BLaER1 treated with 17β-estradiol and CSF1 and Interleukin-3, amounts not matched to agents 10 nM and 100 nM (cell line): ENCODE measurements around the gene OBSCN.

Experiments used
- H3K27ac ChIP-seq, 11 experiments: shearing (Covaris generic); formaldehyde crosslinking; 2 replicates each; pipeline ENCODE4 v1.8.1; 2022
- H3K27me3 ChIP-seq, 11 experiments: shearing (Covaris generic); formaldehyde crosslinking; 2 replicates each; pipeline ENCODE4 v1.8.1; 2022
- H3K36me3 ChIP-seq, 11 experiments: shearing (Covaris generic); formaldehyde crosslinking; 2 replicates each; pipeline ENCODE4 v1.8.1; 2022
- H3K4me1 ChIP-seq, 10 experiments: shearing (Covaris generic); formaldehyde crosslinking; 2 replicates each; pipeline ENCODE4 v1.8.1; 2022
- H3K4me2 ChIP-seq, 11 experiments: shearing (Covaris generic); formaldehyde crosslinking; 2 replicates each; pipeline ENCODE4 v1.8.1; 2022
- H3K4me3 ChIP-seq, 10 experiments: shearing (Covaris generic); formaldehyde crosslinking; 2 replicates each; pipeline ENCODE4 v1.8.1; 2022
- H3K9ac ChIP-seq, 11 experiments: shearing (Covaris generic); formaldehyde crosslinking; 2 replicates each; pipeline ENCODE4 v1.8.1; 2022
- H3K9me3 ChIP-seq, 11 experiments: shearing (Covaris generic); formaldehyde crosslinking; replicated peaks in 1 of 11; 2 replicates each; pipeline ENCODE4 v1.8.1; 2022
- H4K20me1 ChIP-seq, 11 experiments: shearing (Covaris generic); formaldehyde crosslinking; 2 replicates each; pipeline ENCODE4 v1.8.1; 2022
- Cebpa-rat ChIP-seq, 11 experiments: shearing (Covaris generic); IDR thresholded peaks; 2 replicates each; pipeline ENCODE4 v1.8.1; 2022

OBSCN gene

DNA sequence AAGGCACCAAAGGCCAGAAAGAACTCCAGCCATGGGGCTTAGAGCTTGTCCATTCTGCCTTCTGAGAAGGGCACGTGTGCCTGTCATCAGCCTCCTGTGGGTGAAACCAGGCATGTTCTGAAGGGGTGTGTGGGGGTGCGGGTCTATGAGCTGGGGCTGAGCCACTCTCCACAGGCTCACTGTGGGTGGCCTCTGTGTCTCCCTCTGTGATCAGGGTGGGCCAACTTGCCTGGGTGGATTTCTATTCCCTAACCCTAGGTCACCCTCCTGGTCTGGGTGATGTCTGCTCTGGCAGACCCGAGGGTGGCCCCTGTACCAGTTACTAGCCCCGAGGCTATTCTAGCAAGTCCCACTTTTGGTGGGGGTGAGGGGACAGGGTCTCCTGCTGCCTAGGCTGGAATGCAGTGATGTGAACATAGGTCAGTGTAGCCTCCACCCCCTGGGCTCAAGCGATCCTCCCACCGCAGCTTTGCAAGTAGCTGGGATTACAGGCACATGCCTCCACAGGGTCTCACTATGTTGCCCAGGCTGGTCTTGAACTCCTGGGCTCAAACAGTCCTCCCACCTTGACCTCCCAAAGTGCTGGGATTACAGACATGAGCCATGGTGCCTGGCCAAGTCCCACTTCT is 104.4 kb downstream of the OBSCN start:
- H4K20me1 ChIP-seq, result no peaks in the 10 kb centered on the region; a peak in 1 of 22 replicates
- peaks cover 19 to 36% (median 29%) of the 10 kb centered on the region in 11 experiments for H3K9me3 ChIP-seq
- H3K4me3 ChIP-seq, result no peak overlapping the region
- H3K4me1 ChIP-seq, result peaks cover 0 to 5% (median 1%) of the 10 kb centered on the region in 10 experiments; a peak in 9 of 20 replicates
- H3K27me3 ChIP-seq, result no peaks in the 10 kb centered on the region
- H3K27ac ChIP-seq, result no peak overlapping the region
- no peak for TF ChIP-seq Cebpa-rat (IDR thresholded peaks at IDR 0.05)
- H3K36me3 ChIP-seq, result peaks cover 8 to 33% (median 13%) of the 10 kb centered on the region in 11 experiments; a peak in 14 of 22 replicates
- no peak overlapping the region for H3K4me2 ChIP-seq
- H3K9ac ChIP-seq, result no peak overlapping the region

- no peak overlapping the region for H3K4me2 ChIP-seq
- H3K9me3 ChIP-seq, result peaks cover 19 to 36% (median 29%) of the 10 kb centered on the region in 11 experiments
Observed at GRCh38 chr1:228313536-228314277, 105.9 kb downstream of the OBSCN start.

GRCh38 chr1:228314315-228314657 is 106.4 kb downstream of the OBSCN start:
- H3K9me3 ChIP-seq, result peaks cover 19 to 39% (median 29%) of the 10 kb centered on the region in 11 experiments
- H3K27me3 ChIP-seq, result no peaks in the 10 kb centered on the region
- H3K4me1 ChIP-seq, result no peaks in the 10 kb centered on the region
- H3K36me3 ChIP-seq, result peaks cover 16 to 54% (median 19%) of the 10 kb centered on the region in 11 experiments
- H4K20me1 ChIP-seq, result no peaks in the 10 kb centered on the region
- no peak overlapping the region for H3K27ac ChIP-seq
- H3K9ac ChIP-seq, result no peak overlapping the region
- no peak overlapping the region for H3K4me3 ChIP-seq
- no peak for TF ChIP-seq Cebpa-rat (IDR thresholded peaks at IDR 0.05)
- H3K4me2 ChIP-seq, result no peak overlapping the region

More at GRCh38 chr1:228313536-228314277, 105.9 kb downstream of the OBSCN start:
- TF ChIP-seq Cebpa-rat (IDR thresholded peaks at IDR 0.05), result no peak
- no peaks in the 10 kb centered on the region for H4K20me1 ChIP-seq
- H3K4me3 ChIP-seq, result no peak overlapping the region
- no peak overlapping the region for H3K27ac ChIP-seq
- H3K9ac ChIP-seq, result no peak overlapping the region
- no peaks in the 10 kb centered on the region for H3K27me3 ChIP-seq
- peaks cover 11 to 48% (median 13%) of the 10 kb centered on the region in 11 experiments; a peak in 17 of 22 replicates for H3K36me3 ChIP-seq
- H3K4me1 ChIP-seq, result no peaks in the 10 kb centered on the region

- Histone ChIP-seq H3K9ac (no peak overlapping the region), H3K9me3 (peaks cover 19 to 42% (median 29%) of the 10 kb centered on the region in 11 experiments), H3K27ac (no peak overlapping the region), H3K4me2 (no peak overlapping the region), H3K4me1 (no peaks in the 10 kb centered on the region), H4K20me1 (no peaks in the 10 kb centered on the region), H3K4me3 (no peak overlapping the region), H3K27me3 (no peaks in the 10 kb centered on the region), H3K36me3 (peaks cover 21 to 60% (median 25%) of the 10 kb centered on the region in 11 experiments)
- TF ChIP-seq Cebpa-rat (IDR thresholded peaks at IDR 0.05), result no peak
Observed at GRCh38 chr1:228314658-228315483, 107.0 kb downstream of the OBSCN start.

DNA sequence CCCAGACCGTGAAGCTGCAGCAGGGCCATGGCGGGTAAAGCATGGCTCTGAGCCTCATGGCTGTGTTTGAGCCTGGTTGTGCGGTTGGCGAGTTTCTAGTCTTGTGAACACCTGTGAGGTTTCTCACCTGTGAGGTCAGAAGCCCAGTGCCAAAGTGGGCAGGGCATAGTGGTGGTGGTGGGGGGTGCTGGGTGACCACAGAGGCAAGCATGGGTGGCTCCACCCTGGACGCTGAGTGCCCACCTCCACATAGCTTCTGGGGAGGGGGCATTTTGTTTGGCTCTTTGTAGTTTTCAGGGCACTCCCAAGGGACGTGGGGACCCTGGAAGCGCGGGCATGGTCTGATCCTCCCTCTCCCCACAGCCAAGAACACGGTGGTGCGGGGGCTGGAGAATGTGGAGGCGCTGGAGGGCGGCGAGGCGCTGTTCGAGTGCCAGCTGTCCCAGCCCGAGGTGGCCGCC is 107.7 kb downstream of the OBSCN start:
- Histone ChIP-seq H3K9ac (no peak overlapping the region), H3K9me3 (peaks cover 19 to 42% (median 29%) of the 10 kb centered on the region in 11 experiments)
- TF ChIP-seq Cebpa-rat (IDR thresholded peaks at IDR 0.05), result no peak

GRCh38 chr1:228315945-228316588 is 108.2 kb downstream of the OBSCN start:
- H3K9me3 ChIP-seq, result peaks cover 19 to 36% (median 25%) of the 10 kb centered on the region in 11 experiments
- no peaks in the 10 kb centered on the region for H3K4me1 ChIP-seq
- H3K4me2 ChIP-seq, result no peak overlapping the region
- H4K20me1 ChIP-seq, result no peaks in the 10 kb centered on the region
- no peaks in the 10 kb centered on the region for H3K27me3 ChIP-seq
- H3K27ac ChIP-seq, result no peak overlapping the region
- TF ChIP-seq Cebpa-rat (IDR thresholded peaks at IDR 0.05), result no peak
- H3K36me3 ChIP-seq, result peaks cover 32 to 68% (median 37%) of the 10 kb centered on the region in 11 experiments
- no peak overlapping the region for H3K4me3 ChIP-seq
- no peak overlapping the region for H3K9ac ChIP-seq

More for the DNA sequence above, 107.7 kb downstream of the OBSCN start:
- Histone ChIP-seq H4K20me1 (no peaks in the 10 kb centered on the region), H3K36me3 (peaks cover 28 to 66% (median 31%) of the 10 kb centered on the region in 11 experiments), H3K27me3 (no peaks in the 10 kb centered on the region), H3K27ac (no peak overlapping the region), H3K4me3 (no peak overlapping the region), H3K4me2 (no peak overlapping the region), H3K4me1 (no peaks in the 10 kb centered on the region)

DNA sequence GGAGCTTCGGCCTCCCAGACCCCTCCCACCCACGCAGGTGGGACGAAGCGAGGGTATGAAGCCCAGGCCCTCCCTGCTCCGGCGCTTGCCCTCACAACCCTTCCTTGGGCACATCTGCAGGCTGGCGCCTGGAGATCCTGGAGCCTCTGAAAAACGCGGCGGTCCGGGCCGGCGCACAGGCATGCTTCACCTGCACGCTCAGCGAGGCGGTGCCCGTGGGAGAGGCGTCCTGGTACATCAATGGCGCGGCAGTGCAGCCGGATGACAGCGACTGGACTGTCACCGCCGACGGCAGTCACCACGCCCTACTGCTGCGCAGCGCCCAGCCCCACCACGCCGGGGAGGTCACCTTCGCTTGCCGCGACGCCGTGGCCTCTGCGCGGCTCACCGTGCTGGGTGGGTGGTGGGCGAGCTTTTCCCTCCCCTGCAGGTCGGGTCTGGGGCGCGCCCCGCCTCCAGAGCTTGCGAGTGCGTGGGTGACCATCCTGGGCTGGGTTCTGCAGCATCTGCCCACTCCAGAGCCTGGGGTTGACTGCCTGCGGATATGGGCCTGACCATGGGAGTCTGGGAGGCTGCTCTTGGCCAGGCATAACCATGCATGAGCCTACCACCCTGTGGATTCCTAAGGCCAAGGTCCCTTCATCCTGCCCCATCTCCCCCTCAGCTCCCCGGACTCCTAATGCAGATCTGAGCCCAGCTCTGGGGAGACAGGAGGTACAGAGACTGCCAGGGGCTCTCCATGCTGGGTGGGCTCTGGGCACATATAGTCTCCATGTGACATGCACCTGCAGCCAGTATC is 108.9 kb downstream of the OBSCN start:
- no peak overlapping the region for H3K27ac ChIP-seq
- no peaks in the 10 kb centered on the region for H3K27me3 ChIP-seq
- H3K4me2 ChIP-seq, result no peak overlapping the region
- no peak for TF ChIP-seq Cebpa-rat (IDR thresholded peaks at IDR 0.05)
- peaks cover 35 to 68% (median 42%) of the 10 kb centered on the region in 11 experiments for H3K36me3 ChIP-seq
- H3K9ac ChIP-seq, result no peak overlapping the region
- H3K4me3 ChIP-seq, result no peak overlapping the region
- H3K4me1 ChIP-seq, result no peaks in the 10 kb centered on the region
- H3K9me3 ChIP-seq, result peaks cover 13 to 29% (median 17%) of the 10 kb centered on the region in 11 experiments
- H4K20me1 ChIP-seq, result no peaks in the 10 kb centered on the region

GRCh38 chr1:228317411-228317828 is 109.6 kb downstream of the OBSCN start:
- H3K9ac ChIP-seq, result no peak overlapping the region
- no peak overlapping the region for H3K4me3 ChIP-seq
- no peaks in the 10 kb centered on the region for H3K4me1 ChIP-seq
- no peak overlapping the region for H3K27ac ChIP-seq
- no peak for TF ChIP-seq Cebpa-rat (IDR thresholded peaks at IDR 0.05)
- H3K27me3 ChIP-seq, result no peaks in the 10 kb centered on the region
- peaks cover 35 to 68% (median 43%) of the 10 kb centered on the region in 11 experiments for H3K36me3 ChIP-seq
- no peaks in the 10 kb centered on the region for H4K20me1 ChIP-seq
- peaks cover 6 to 23% (median 11%) of the 10 kb centered on the region in 11 experiments for H3K9me3 ChIP-seq
- no peak overlapping the region for H3K4me2 ChIP-seq
